Measurements from ENCODE around the gene SV2C.

- TF ChIP-seq EP300 (IDR thresholded peaks at IDR 0.05; ENCODE audit: low read depth): no peak
- TF ChIP-seq CTCF (IDR thresholded peaks at IDR 0.05): no peak
- no peak for TF ChIP-seq POLR2A (IDR thresholded peaks at IDR 0.05)
- no peak for TF ChIP-seq POLR2AphosphoS5 (IDR thresholded peaks at IDR 0.05)
Observed at GRCh38 chr5:76384189-76384588, 301.0 kb downstream of the SV2C start.
